Measurements from ENCODE around the gene KCNK6. TPM values are rescaled to one million over a fixed set of nuclear protein-coding genes. Genes with fewer than 3 reads are reported as not detected.
A peak's percentile ranks its signal among the peaks of the same experiment; 100 is the strongest.

Gene KCNK6
- total RNA-seq, 6 experiments from 2014 or later, result 2.6 to 9.2 (median 2.9) TPM

- H3K27ac Mint-ChIP-seq, result no peak overlapping the region
- no peak for TF ChIP-seq CTCF (IDR thresholded peaks at IDR 0.05)
These were observed 36.4 kb upstream of the KCNK6 start for GRCh38 chr19:38283271-38283670.

GRCh38 chr19:38284422-38284821 is 35.2 kb upstream of the KCNK6 start:
- Mint-ChIP-seq H3K27me3 (ENCODE audit: insufficient read depth) (peaks cover 2% of the 10 kb centered on the region; the same call in 1 of the 2 replicates), H3K4me3 (no peak overlapping the region), H3K27ac (no peak overlapping the region), H3K4me1 (ENCODE audit: low read depth) (peaks cover 14% of the 10 kb centered on the region), H3K36me3 (ENCODE audit: low read depth) (no peaks in the 10 kb centered on the region), H3K9me3 (no peaks in the 10 kb centered on the region)
- DNase-seq, result no peak
- no peak for TF ChIP-seq CTCF (IDR thresholded peaks at IDR 0.05)

More at GRCh38 chr19:38283271-38283670, 36.4 kb upstream of the KCNK6 start:
- no peak overlapping the region for H3K4me3 Mint-ChIP-seq
- DNase-seq, result no peak
- no peaks in the 10 kb centered on the region for H3K9me3 Mint-ChIP-seq
- H3K27me3 Mint-ChIP-seq (ENCODE audit: insufficient read depth), result no peaks in the 10 kb centered on the region
- H3K36me3 Mint-ChIP-seq (ENCODE audit: low read depth), result no peaks in the 10 kb centered on the region
- H3K4me1 Mint-ChIP-seq (ENCODE audit: low read depth), result peaks cover 20% of the 10 kb centered on the region

GRCh38 chr19:38285567-38285966 is 34.1 kb upstream of the KCNK6 start:
- Mint-ChIP-seq H3K4me1 (ENCODE audit: low read depth) (peaks cover 21% of the 10 kb centered on the region), H3K9me3 (no peaks in the 10 kb centered on the region), H3K36me3 (ENCODE audit: low read depth) (no peaks in the 10 kb centered on the region), H3K27ac (peak overlapping the region; percentile 76), H3K27me3 (ENCODE audit: insufficient read depth) (peaks cover 2% of the 10 kb centered on the region; the same call in 1 of the 2 replicates), H3K4me3 (no peak overlapping the region)
- peak; percentile 72 for DNase-seq
- no peak for TF ChIP-seq CTCF (IDR thresholded peaks at IDR 0.05)

- H3K27me3 Mint-ChIP-seq (ENCODE audit: insufficient read depth), result peaks cover 2% of the 10 kb centered on the region; the same call in 1 of the 2 replicates
- H3K4me1 Mint-ChIP-seq (ENCODE audit: low read depth), result peaks cover 30% of the 10 kb centered on the region
- H3K4me3 Mint-ChIP-seq, result no peak overlapping the region
- TF ChIP-seq CTCF (IDR thresholded peaks at IDR 0.05), result no peak
- H3K9me3 Mint-ChIP-seq, result no peaks in the 10 kb centered on the region
- no peaks in the 10 kb centered on the region for H3K36me3 Mint-ChIP-seq (ENCODE audit: low read depth)
- no peak overlapping the region for H3K27ac Mint-ChIP-seq
- no peak for DNase-seq
These were observed 32.0 kb upstream of the KCNK6 start for GRCh38 chr19:38287604-38288003.

GRCh38 chr19:38288123-38288855 is 31.4 kb upstream of the KCNK6 start:
- Mint-ChIP-seq H3K4me3 (no peak overlapping the region), H3K27me3 (ENCODE audit: insufficient read depth) (peaks cover 2% of the 10 kb centered on the region; the same call in 1 of the 2 replicates), H3K9me3 (no peaks in the 10 kb centered on the region), H3K36me3 (ENCODE audit: low read depth) (no peaks in the 10 kb centered on the region), H3K27ac (no peak overlapping the region), H3K4me1 (ENCODE audit: low read depth) (peaks cover 30% of the 10 kb centered on the region)
- DNase-seq, result no peak
- no peak for TF ChIP-seq CTCF (IDR thresholded peaks at IDR 0.05)
